BE2C (cell line): ENCODE measurements around the gene HOXB9.
A peak's percentile ranks its signal among the peaks of the same experiment; 100 is the strongest.

Experiments
- DNase-seq: peaks from one replicate; pipeline ENCODE4 v3.0.0-alpha.2; 2020
- H3K27me3 ChIP-seq: fragments of 250-450 bp; sonication (Bioruptor Pico); 2 replicates; pipeline ENCODE4 v1.5.1; 2020; ENCODE audit warnings: mild to moderate bottlenecking
- H3K36me3 ChIP-seq: fragments of 250-450 bp; sonication (Bioruptor Pico); 2 replicates; pipeline ENCODE4 v1.5.1; 2020; ENCODE audit warnings: mild to moderate bottlenecking
- H3K4me1 ChIP-seq: fragments of 250-450 bp; sonication (Bioruptor Pico); 2 replicates; pipeline ENCODE4 v1.5.1; 2020
- H3K4me3 ChIP-seq: 2 replicates; pipeline ENCODE4 v1.5.1; 2011; ENCODE audit warnings: low read depth, low read length
- H3K9me3 ChIP-seq: fragments of 250-450 bp; sonication (Bioruptor Pico); 2 replicates; pipeline ENCODE4 v1.5.1; 2020
- TF ChIP-seq, protein P1 (sequence below): IDR thresholded peaks from 2 replicates; pipeline ENCODE4 v1.5.1; 2012; ENCODE audit warnings: mild to moderate bottlenecking, low read depth, low read length

The HOXB9 gene

DNA sequence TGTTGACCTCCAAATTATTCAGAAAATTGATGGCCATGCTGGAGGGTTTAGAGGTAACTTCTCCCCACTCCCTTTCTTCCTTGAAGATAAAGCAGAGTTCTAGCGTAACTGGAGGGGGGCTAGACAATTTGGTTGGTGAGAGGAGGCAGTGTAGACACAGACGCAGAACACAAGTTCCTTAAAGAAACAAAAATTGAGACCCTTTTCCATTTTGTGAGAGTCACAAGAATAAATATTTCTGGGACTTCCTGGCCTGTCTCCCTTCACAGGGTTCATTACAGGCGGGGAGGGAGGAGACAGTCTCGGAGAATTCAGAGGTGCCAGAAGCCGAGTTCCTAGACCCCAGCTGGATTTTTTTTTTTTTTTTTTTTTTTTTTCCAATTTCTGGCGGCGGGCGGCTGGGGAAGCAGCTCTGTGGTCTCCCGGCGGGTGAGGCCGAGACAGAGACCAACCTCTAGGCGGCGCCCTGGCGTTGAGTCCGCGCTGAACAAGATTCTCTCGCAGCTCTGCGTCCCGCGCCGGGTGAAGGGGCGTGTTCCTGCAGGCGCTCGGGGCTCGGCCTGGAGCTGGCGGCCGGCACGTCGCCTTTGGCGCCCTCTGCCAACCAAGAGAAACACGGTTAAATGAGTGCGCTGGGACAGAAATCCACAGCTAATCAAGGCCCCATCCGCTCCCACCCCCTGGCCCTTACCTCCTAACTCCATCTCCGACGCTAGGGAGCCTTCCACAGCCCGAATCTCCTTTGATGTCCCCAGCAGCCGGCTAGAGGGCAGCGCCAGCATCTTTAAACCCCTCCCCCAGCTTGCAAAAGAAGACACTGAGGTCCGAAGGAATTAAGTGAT, 10.2 kb upstream of the HOXB9 start:
- DNase-seq, result peak; percentile 91
- no peaks in the 10 kb centered on the region for H3K4me1 ChIP-seq
- no peaks in the 10 kb centered on the region for H3K9me3 ChIP-seq
- H3K4me3 ChIP-seq, result no peak overlapping the region
- TF ChIP-seq, protein P1, sequence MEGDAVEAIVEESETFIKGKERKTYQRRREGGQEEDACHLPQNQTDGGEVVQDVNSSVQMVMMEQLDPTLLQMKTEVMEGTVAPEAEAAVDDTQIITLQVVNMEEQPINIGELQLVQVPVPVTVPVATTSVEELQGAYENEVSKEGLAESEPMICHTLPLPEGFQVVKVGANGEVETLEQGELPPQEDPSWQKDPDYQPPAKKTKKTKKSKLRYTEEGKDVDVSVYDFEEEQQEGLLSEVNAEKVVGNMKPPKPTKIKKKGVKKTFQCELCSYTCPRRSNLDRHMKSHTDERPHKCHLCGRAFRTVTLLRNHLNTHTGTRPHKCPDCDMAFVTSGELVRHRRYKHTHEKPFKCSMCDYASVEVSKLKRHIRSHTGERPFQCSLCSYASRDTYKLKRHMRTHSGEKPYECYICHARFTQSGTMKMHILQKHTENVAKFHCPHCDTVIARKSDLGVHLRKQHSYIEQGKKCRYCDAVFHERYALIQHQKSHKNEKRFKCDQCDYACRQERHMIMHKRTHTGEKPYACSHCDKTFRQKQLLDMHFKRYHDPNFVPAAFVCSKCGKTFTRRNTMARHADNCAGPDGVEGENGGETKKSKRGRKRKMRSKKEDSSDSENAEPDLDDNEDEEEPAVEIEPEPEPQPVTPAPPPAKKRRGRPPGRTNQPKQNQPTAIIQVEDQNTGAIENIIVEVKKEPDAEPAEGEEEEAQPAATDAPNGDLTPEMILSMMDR, result peak; percentile 68
- no peaks in the 10 kb centered on the region for H3K36me3 ChIP-seq
- H3K27me3 ChIP-seq, result peaks cover 100% of the 10 kb centered on the region

DNA sequence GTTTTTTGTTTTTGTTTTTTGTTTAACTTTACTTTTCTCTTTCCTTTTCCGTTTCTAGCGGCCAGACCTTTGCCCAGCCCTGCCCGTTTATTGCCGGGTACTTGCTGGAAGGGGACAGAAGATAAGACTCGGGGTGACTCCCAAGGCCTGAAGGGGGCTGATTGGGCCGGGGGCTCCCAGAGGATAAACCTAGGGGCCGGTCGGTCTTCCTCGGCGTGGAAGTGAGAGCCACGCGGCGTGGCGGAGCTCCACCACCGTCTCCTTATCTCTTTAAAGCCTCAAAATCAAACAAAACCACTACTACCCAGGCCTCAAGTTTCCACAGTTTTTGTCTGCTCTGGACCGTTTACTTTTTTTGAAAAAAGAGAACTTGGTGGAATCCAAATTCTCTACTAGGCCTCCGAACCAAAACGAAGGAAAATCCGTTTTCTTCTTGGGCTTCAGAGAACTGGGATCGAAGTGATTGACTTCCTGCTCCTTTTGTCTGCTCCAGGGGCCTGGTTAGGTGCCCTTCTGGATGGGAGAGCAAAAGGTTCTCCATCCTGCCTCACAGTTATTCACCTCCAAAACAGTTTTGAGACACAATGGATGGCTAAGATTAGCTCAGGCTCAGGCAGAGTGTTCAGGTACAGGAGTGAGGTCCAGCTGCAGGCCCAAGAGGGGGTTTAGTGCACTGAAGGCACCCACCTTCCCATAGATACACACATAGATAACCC, 8.5 kb upstream of the HOXB9 start:
- Histone ChIP-seq H3K4me3 (no peak overlapping the region), H3K27me3 (peaks cover 100% of the 10 kb centered on the region), H3K9me3 (no peaks in the 10 kb centered on the region), H3K4me1 (no peaks in the 10 kb centered on the region), H3K36me3 (no peaks in the 10 kb centered on the region)
- DNase-seq, result no peak
- TF ChIP-seq, protein P1, result no peak

DNA sequence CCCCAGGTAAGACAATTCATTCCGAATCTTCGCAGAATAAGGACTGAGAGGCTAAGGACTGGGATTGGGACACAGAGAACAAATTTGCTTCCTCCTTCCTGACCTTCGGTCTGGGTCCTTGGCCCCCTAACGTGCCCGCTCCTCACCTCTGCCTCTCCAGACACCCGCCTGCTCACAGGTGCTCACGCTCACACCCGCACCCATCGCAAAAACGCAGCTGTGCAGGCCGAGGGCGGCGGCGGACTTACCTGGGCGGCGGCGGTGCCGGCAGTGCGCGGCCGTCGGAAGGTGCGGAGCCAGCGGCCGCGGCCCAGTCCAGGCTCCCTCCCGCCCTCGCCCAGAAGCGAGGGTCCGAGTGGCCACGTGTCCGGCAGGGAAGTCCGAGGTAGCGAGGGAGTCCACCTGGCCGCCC, 7.1 kb upstream of the HOXB9 start:
- TF ChIP-seq, protein P1, result no peak
- DNase-seq, result no peak
- Histone ChIP-seq H3K36me3 (no peaks in the 10 kb centered on the region), H3K27me3 (peaks cover 100% of the 10 kb centered on the region), H3K9me3 (no peaks in the 10 kb centered on the region), H3K4me3 (no peak overlapping the region), H3K4me1 (no peaks in the 10 kb centered on the region)

DNA sequence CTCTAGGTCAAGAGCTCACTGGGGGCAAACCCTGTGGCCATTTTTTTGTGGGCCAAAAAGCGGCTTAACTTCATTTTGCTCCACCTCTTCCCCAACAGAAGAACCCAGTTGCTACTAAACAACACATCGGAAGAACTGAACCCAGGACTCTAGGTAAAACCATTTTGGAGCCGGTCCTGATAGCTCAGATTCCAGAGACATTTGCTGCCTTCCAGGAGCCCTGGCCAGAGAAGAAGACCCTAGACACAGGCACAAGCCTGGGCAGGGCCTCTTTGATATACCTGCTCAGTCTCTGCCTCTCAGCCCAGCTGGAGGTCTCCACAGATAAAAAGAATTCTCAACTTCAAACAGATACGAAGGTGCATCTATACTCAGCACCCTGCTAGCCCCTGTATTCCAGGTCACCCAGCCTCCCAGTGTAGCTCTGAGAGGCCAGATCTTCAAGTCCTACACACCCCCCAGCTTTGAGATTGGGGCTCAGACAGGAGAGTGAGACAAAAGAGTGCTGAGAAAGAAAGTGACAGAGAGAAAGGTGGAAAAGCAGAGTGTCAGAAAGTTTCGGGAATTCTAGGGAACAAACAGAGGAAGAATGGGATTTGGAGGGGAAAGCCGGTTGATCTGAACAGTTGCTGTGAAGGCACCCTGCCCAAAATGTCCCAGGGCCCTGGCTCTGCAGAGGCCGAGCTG, 6.6 kb upstream of the HOXB9 start:
- TF ChIP-seq, protein P1, result no peak
- H3K9me3 ChIP-seq, result no peaks in the 10 kb centered on the region
- peaks cover 100% of the 10 kb centered on the region for H3K27me3 ChIP-seq
- DNase-seq, result no peak
- H3K4me1 ChIP-seq, result no peaks in the 10 kb centered on the region
- no peaks in the 10 kb centered on the region for H3K36me3 ChIP-seq
- no peak overlapping the region for H3K4me3 ChIP-seq

DNA sequence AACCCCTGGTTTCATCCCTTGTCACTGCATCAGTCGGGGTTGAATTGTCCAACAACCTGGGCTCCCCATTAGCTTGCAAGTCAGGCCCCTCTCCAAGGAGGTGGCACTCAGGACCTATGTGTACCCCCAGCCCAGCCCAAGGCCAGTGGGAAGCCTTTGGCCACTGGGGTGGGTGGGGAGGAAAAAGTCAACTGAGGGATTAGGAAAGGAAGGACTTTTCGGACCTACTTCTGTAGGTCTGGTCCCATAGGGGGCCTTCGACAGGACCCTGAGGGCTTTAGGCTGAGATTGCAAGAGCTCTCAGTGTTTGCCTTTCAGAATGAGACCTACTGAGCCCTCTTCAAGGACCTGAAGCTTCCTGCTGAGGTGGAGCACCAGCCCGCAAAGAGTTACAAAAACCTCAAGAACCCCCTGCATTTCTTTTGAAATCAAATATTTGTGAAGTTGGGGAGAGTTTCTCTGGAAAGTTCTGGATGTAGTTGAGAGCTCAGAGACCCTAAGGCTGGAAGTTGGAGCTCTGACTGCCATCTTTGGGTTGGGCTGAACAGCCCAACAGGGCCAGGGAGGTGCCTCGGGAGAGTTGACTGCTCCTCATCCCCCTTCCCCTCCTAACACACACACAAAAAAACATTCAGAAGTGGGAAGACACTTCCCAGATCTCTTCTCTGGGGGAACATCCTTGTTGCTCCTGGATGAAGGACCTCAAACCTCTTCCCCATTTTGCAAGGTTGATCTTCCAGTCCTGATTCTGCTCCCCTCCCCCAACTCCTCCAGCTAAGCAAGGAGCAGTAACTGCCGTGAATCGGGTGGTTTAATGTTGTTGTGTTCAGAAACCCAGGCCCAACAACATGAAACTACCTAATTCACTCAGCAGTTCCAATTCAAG, 5.8 kb upstream of the HOXB9 start:
- DNase-seq, result no peak
- Histone ChIP-seq H3K36me3 (no peaks in the 10 kb centered on the region), H3K4me3 (no peak overlapping the region), H3K4me1 (no peaks in the 10 kb centered on the region), H3K27me3 (peaks cover 100% of the 10 kb centered on the region), H3K9me3 (no peaks in the 10 kb centered on the region)
- TF ChIP-seq, protein P1, result no peak
